Mammary epithelial cell (primary cell): Measurements from ENCODE around the gene MED27.

Experiments used
- EZH2 ChIP-seq: IDR thresholded peaks from 2 replicates; pipeline ENCODE4 v1.6.1; 2012; ENCODE audit warnings: low read length, inconsistent platforms, borderline replicate concordance
- TF ChIP-seq, protein P1 (sequence below), 2 donors: IDR thresholded peaks in 1 of 2; conservative IDR thresholded peaks in 1 of 2; 2 replicates each; pipeline ENCODE4 v1.5.1; 2011 to 2012; ENCODE audit warnings: inconsistent platforms in 2 of 2, low read length in 2 of 2, mild to moderate bottlenecking in 2 of 2, control low read depth in 1 of 2, low read depth in 1 of 2; ENCODE audit not compliant: insufficient read depth in 1 of 2; ENCODE audit errors: extremely low read depth in 1 of 2

DNA sequence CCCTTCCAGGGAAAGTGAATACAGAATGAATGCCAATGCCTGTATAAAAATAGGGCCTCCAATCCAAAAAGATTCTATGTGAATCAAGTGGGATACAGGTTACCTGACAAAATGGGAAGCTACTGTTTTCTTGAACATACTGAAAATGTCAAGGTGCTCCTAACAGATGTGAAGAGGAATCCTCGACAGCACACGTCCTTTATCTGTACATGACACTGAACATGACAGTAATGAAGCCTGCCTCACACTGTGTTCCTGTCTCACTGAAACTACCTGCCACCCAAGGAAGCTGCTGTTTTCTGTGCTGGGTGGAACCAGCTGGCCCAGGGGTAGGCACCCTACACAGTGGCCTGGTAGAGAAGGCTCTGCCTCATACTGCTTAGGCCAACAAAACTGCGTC, 174.5 kb downstream of the MED27 start:
- TF ChIP-seq, protein P1, sequence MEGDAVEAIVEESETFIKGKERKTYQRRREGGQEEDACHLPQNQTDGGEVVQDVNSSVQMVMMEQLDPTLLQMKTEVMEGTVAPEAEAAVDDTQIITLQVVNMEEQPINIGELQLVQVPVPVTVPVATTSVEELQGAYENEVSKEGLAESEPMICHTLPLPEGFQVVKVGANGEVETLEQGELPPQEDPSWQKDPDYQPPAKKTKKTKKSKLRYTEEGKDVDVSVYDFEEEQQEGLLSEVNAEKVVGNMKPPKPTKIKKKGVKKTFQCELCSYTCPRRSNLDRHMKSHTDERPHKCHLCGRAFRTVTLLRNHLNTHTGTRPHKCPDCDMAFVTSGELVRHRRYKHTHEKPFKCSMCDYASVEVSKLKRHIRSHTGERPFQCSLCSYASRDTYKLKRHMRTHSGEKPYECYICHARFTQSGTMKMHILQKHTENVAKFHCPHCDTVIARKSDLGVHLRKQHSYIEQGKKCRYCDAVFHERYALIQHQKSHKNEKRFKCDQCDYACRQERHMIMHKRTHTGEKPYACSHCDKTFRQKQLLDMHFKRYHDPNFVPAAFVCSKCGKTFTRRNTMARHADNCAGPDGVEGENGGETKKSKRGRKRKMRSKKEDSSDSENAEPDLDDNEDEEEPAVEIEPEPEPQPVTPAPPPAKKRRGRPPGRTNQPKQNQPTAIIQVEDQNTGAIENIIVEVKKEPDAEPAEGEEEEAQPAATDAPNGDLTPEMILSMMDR (conservative IDR thresholded peaks at IDR 0.05 in 1 of 2, IDR thresholded peaks at IDR 0.05 in 1 of 2; ENCODE audit: extremely low read depth in 1 of 2, insufficient read depth in 1 of 2, low read depth in 1 of 2, low read length in 2 of 2): no peak
- TF ChIP-seq EZH2: no peak
